ENCODE data around the gene COL25A1. TPM values are rescaled to one million over a fixed set of nuclear protein-coding genes. Genes with fewer than 3 reads are reported as not detected.

The COL25A1 gene
- total RNA-seq, 1 donor from 2014 or later: 3.9 TPM

DNA sequence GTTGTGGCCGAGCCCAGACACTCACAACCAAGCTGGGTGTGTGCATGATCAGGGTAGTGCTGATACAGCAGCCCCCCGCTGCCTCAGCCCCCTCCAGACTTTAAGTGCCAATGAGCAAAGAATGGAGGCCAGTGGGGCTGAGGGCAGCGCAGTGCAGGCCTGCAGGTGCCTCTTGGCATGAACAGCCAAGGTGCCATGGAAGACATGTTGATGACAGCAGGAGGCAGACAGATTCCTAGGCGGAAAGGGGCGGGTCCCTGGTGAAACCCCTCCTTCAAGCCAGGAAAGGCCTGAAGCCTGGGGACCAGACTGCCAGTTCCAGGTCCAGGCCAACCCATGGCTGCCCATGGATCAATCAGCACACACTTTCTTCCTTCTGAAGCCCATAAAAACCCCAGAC, 286.3 kb downstream of the COL25A1 start:
- Mint-ChIP-seq H3K9me3 (ENCODE audit: low read depth) (peaks cover 4% of the 10 kb centered on the region), H3K27ac (no peak overlapping the region), H3K27me3 (no peaks in the 10 kb centered on the region), H3K36me3 (ENCODE audit: insufficient read depth) (peaks cover 2% of the 10 kb centered on the region), H3K4me3 (ENCODE audit: low read depth) (no peak overlapping the region), H3K4me1 (ENCODE audit: low read depth) (peaks cover 4% of the 10 kb centered on the region)
- no peak for DNase-seq (ENCODE audit: low spot score, unreplicated experiment)
- TF ChIP-seq, protein P1, sequence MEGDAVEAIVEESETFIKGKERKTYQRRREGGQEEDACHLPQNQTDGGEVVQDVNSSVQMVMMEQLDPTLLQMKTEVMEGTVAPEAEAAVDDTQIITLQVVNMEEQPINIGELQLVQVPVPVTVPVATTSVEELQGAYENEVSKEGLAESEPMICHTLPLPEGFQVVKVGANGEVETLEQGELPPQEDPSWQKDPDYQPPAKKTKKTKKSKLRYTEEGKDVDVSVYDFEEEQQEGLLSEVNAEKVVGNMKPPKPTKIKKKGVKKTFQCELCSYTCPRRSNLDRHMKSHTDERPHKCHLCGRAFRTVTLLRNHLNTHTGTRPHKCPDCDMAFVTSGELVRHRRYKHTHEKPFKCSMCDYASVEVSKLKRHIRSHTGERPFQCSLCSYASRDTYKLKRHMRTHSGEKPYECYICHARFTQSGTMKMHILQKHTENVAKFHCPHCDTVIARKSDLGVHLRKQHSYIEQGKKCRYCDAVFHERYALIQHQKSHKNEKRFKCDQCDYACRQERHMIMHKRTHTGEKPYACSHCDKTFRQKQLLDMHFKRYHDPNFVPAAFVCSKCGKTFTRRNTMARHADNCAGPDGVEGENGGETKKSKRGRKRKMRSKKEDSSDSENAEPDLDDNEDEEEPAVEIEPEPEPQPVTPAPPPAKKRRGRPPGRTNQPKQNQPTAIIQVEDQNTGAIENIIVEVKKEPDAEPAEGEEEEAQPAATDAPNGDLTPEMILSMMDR (IDR thresholded peaks at IDR 0.05; ENCODE audit: unreplicated experiment): no peak

DNA sequence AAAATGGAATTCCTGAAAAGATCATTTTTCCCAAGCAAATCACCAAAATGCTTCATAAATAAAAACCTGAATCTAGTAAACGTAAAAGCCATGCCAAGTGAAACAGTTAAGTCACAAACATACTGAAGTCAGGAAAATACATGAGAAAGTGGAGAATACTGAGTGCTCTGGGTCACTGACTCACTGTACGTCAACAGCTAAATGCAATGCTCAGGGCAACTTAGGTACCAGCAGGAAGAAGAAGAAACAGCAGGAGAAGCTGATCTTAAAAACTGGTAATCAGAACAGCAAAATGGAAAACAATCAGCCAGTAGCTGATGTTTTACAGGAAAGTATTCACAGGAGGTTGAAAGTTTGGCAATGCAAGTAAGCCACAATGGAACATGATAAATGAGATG, 287.0 kb downstream of the COL25A1 start:
- Mint-ChIP-seq H3K4me3 (ENCODE audit: low read depth) (no peak overlapping the region), H3K4me1 (ENCODE audit: low read depth) (peaks cover 4% of the 10 kb centered on the region), H3K9me3 (ENCODE audit: low read depth) (no peaks in the 10 kb centered on the region), H3K27ac (no peak overlapping the region), H3K36me3 (ENCODE audit: insufficient read depth) (no peaks in the 10 kb centered on the region), H3K27me3 (no peaks in the 10 kb centered on the region)
- DNase-seq (ENCODE audit: low spot score, unreplicated experiment): no peak
- TF ChIP-seq, protein P1 (IDR thresholded peaks at IDR 0.05; ENCODE audit: unreplicated experiment): no peak

DNA sequence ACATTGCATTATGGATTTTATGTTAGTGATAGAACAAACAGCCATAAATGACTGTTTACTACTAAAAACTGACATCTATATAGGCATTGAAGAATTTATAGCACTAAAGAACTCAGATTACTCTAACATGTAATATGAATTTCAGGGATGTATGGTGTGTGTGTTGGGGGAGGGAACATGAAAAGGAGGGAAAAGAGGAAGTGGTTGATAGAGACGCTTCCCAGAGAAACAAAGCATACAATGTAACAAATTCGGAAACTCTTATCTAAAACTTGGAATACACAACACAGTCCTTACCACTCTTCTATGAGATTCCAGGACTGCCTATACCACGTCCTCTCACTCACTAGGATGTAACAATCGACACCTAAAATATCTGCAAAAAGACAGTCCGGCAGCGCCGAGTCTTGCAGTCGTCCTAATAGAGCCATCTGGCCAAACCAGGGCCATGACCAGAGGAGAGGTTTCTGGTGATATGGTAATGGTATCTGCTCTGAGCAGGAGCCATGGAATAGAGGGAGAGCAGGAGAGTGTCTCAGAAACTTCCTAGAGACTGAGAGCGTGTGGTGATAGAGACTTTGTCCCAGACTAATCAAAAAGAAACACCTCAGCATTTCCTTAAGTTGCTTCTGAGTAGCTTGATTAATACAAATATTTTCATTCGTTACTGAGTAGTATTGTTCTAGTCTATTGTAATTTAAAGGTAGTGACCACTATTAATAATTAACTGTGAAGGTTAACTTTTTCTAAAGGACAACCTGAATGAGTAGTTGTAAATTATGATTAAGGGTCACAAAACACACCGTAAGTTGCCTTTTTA, 287.7 kb downstream of the COL25A1 start:
- no peaks in the 10 kb centered on the region for H3K27me3 Mint-ChIP-seq

DNA sequence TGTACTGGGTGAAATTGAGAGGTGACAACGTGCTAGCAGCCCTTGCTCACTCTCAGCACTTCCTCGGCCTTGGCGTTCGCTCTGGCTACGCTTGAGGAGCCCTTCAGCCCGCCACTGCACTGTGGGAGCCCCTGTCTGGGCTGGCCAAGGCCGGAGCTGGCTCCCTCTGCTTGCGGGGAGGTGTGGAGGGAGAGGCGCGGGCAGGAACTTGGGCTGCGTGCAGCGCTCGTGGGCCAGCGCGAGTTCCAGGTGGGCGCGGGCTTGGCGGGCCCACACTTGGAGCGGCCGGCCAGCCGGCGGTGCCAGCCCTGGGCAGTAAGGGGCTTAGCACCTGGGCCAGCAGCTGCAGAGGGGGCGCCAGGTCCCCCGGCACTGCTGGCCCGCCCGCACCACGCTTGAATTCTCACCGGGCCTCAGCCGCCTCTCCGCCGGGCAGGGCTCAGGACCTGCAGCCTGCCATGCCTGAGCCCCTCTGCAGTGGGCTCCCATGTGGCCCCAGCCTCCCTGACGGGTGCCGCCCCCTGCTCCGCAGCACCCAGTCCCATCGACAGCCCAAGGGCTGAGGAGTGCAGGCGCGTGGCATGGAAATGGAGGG, 290.1 kb downstream of the COL25A1 start:
- DNase-seq (ENCODE audit: low spot score, unreplicated experiment): no peak
- no peaks in the 10 kb centered on the region for H3K27me3 Mint-ChIP-seq
- peaks cover 4% of the 10 kb centered on the region for H3K4me1 Mint-ChIP-seq (ENCODE audit: low read depth)
- H3K27ac Mint-ChIP-seq: no peak overlapping the region
- TF ChIP-seq, protein P1 (IDR thresholded peaks at IDR 0.05; ENCODE audit: unreplicated experiment): no peak
- no peak overlapping the region for H3K4me3 Mint-ChIP-seq (ENCODE audit: low read depth)
- no peaks in the 10 kb centered on the region for H3K9me3 Mint-ChIP-seq (ENCODE audit: low read depth)
- H3K36me3 Mint-ChIP-seq (ENCODE audit: insufficient read depth): no peaks in the 10 kb centered on the region

More for the DNA sequence above, 287.7 kb downstream of the COL25A1 start:
- TF ChIP-seq, protein P1 (IDR thresholded peaks at IDR 0.05; ENCODE audit: unreplicated experiment): no peak
- H3K36me3 Mint-ChIP-seq (ENCODE audit: insufficient read depth): no peaks in the 10 kb centered on the region
- H3K4me1 Mint-ChIP-seq (ENCODE audit: low read depth): peaks cover 4% of the 10 kb centered on the region
- H3K27ac Mint-ChIP-seq: no peak overlapping the region
- no peak for DNase-seq (ENCODE audit: low spot score, unreplicated experiment)
- no peak overlapping the region for H3K4me3 Mint-ChIP-seq (ENCODE audit: low read depth)
- H3K9me3 Mint-ChIP-seq (ENCODE audit: low read depth): no peaks in the 10 kb centered on the region

DNA sequence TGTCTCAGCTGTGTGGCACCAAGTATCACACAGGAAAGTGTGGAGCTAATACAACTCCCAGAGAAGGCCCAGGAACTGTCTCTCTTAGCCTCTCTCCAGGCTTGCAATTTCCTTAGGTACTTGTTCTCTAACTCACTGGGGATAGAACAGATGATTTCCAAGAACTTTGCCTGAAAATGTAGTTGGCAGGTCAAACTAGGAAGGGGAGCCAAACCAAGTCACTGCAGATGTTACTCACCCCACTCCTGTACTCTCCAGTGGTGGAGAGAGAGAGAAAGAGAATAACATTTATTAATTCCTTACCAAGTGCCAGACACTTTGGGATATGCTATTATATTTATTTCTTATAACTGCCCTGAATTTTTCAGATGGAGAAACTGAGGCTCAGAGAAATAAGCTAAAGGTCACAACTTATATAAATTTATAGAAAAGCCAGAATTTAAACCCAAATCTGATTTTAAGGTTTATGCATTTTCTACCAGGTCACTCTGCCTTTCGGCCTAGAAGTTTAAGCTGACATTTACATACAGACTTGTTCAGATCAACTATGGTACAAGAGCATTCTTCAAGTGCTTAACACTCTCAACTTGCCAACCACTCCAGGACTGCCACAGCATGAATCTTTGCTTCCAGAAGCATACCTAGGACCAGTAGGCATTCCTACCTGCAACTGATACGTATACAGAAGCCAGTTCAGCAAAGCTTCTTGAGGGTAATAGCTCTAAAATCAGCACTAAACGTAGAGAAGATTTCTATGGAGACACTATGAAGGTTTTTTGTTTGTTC, 291.0 kb downstream of the COL25A1 start:
- no peak overlapping the region for H3K27ac Mint-ChIP-seq
- H3K36me3 Mint-ChIP-seq (ENCODE audit: insufficient read depth): no peaks in the 10 kb centered on the region
- H3K4me3 Mint-ChIP-seq (ENCODE audit: low read depth): no peak overlapping the region
- H3K27me3 Mint-ChIP-seq: no peaks in the 10 kb centered on the region
- H3K4me1 Mint-ChIP-seq (ENCODE audit: low read depth): peaks cover 4% of the 10 kb centered on the region
- DNase-seq (ENCODE audit: low spot score, unreplicated experiment): no peak
- TF ChIP-seq, protein P1 (IDR thresholded peaks at IDR 0.05; ENCODE audit: unreplicated experiment): no peak
- no peaks in the 10 kb centered on the region for H3K9me3 Mint-ChIP-seq (ENCODE audit: low read depth)
